Panc1 (cell line): ENCODE results near the gene SNRNP35. TPM values are rescaled to one million over a fixed set of nuclear protein-coding genes. Genes with fewer than 3 reads are reported as not detected.
A peak's percentile ranks its signal among the peaks of the same experiment; 100 is the strongest.

Source experiments
- ATAC-seq: fragments of 200-7000 bp; cut with Tn5 transposase; 2 replicates; pipeline ENCODE4 v1.9.1; 2020; ENCODE audit warnings: mild to moderate bottlenecking, moderate library complexity
- BruUV-seq: library from RNA; stranded (reverse); fragments of 400-500 nt; replicated peaks from 2 replicates; lab custom pipeline; 2021; lab: Mats Ljungman, UMichigan
- CTCF ChIA-PET: fragments of 300-600 bp; sonication (Branson Sonifier 250); formaldehyde crosslinking; loops from one replicate; lab custom pipeline; 2022; ENCODE audit warnings: antibody characterized with exemption; lab: Charles Lee
- POLR2A ChIA-PET: fragments of 300-600 bp; sonication (Branson Sonifier 250); formaldehyde crosslinking; loops from one replicate; lab custom pipeline; 2022; ENCODE audit warnings: antibody characterized with exemption; lab: Charles Lee
- DNase-seq: peaks from one replicate; pipeline ENCODE4 v3.0.0-alpha.2; 2010; ENCODE audit warnings: low read depth, low spot score
- H3K27ac ChIP-seq: 2 replicates; pipeline ENCODE4 v1.5.1; 2011; ENCODE audit warnings: mild to moderate bottlenecking, low read length, inconsistent platforms
- H3K27me3 ChIP-seq: fragments of 200-500 bp; sonication (Bioruptor generic); 2 replicates; pipeline ENCODE4 v1.6.0; 2014; ENCODE audit warnings: low read length, inconsistent platforms; ENCODE audit not compliant: control insufficient read depth, insufficient read depth
- H3K36me3 ChIP-seq: fragments of 200-500 bp; sonication (Bioruptor generic); 2 replicates; pipeline ENCODE4 v1.5.1; 2014; ENCODE audit warnings: inconsistent platforms, mild to moderate bottlenecking, low read length, moderate library complexity; ENCODE audit not compliant: control insufficient read depth, insufficient read depth
- H3K4me1 ChIP-seq: 2 replicates; pipeline ENCODE4 v1.5.1; 2011; ENCODE audit warnings: inconsistent platforms, mild to moderate bottlenecking, low read length, moderate library complexity; ENCODE audit not compliant: control insufficient read depth, insufficient read depth
- H3K4me3 ChIP-seq, 2 experiments: 2 replicates each; pipeline ENCODE4 v1.5.1; 2011 to 2012; ENCODE audit warnings: low read depth in 2 of 2, low read length in 2 of 2, mild to moderate bottlenecking in 2 of 2, inconsistent platforms in 1 of 2, moderate library complexity in 1 of 2
- H3K9me3 ChIP-seq: fragments of 200-500 bp; sonication (Bioruptor generic); 2 replicates; pipeline ENCODE4 v1.5.1; 2014; ENCODE audit warnings: low read depth, mild to moderate bottlenecking, inconsistent platforms, low read length, moderate library complexity; ENCODE audit not compliant: control insufficient read depth, insufficient read depth
- POLR2AphosphoS5 ChIP-seq: IDR thresholded peaks from 2 replicates; pipeline ENCODE4 v1.6.1; 2012; ENCODE audit warnings: mild to moderate bottlenecking, low read depth, low read length, moderate library complexity
- SIN3A ChIP-seq: IDR thresholded peaks from 2 replicates; pipeline ENCODE4 v1.6.1; 2012; ENCODE audit warnings: low read depth, mild to moderate bottlenecking, low read length, moderate library complexity, borderline replicate concordance; ENCODE audit not compliant: insufficient read depth
- TCF7L2 ChIP-seq: IDR thresholded peaks from 2 replicates; pipeline ENCODE4 v1.6.1; 2011; ENCODE audit warnings: mild to moderate bottlenecking, low read depth, low read length, inconsistent platforms
- in situ Hi-C: cut with HindIII; loops from 2 replicates; pipeline ENCODE4 v1.10.0; 2016; ENCODE audit warnings: low sequenced_read_pairs, low pct_unique_long_range_greater_than_20kb
- intact Hi-C: fragments of 100-400 bp; cut with micrococcal nuclease; formaldehyde crosslinking; loops from one replicate; pipeline ENCODE4 v1.10.0; 2022; ENCODE audit not compliant: unreplicated experiment
- total RNA-seq: library from RNA; stranded (reverse); gene quantifications from one replicate; pipeline ENCODE4 v1.2.1, GENCODE V29; 2021; ENCODE audit not compliant: unreplicated experiment
- TF ChIP-seq, protein P1 (sequence below), 2 experiments: IDR thresholded peaks; 2 replicates each; pipeline ENCODE4 v1.6.1; 2011 to 2012; ENCODE audit warnings: low read depth in 2 of 2, control low read depth in 1 of 2, low read length in 1 of 2, mild to moderate bottlenecking in 1 of 2, moderate library complexity in 1 of 2; ENCODE audit not compliant: insufficient read depth in 1 of 2
- TF ChIP-seq, protein P2 (sequence below): fragments of 450-650 bp; IDR thresholded peaks from 2 replicates; pipeline ENCODE4 v1.5.1; 2017; ENCODE audit warnings: mild to moderate bottlenecking

The SNRNP35 gene
- total RNA-seq, 1 experiment from 2014 or later = 16.5 TPM

DNA sequence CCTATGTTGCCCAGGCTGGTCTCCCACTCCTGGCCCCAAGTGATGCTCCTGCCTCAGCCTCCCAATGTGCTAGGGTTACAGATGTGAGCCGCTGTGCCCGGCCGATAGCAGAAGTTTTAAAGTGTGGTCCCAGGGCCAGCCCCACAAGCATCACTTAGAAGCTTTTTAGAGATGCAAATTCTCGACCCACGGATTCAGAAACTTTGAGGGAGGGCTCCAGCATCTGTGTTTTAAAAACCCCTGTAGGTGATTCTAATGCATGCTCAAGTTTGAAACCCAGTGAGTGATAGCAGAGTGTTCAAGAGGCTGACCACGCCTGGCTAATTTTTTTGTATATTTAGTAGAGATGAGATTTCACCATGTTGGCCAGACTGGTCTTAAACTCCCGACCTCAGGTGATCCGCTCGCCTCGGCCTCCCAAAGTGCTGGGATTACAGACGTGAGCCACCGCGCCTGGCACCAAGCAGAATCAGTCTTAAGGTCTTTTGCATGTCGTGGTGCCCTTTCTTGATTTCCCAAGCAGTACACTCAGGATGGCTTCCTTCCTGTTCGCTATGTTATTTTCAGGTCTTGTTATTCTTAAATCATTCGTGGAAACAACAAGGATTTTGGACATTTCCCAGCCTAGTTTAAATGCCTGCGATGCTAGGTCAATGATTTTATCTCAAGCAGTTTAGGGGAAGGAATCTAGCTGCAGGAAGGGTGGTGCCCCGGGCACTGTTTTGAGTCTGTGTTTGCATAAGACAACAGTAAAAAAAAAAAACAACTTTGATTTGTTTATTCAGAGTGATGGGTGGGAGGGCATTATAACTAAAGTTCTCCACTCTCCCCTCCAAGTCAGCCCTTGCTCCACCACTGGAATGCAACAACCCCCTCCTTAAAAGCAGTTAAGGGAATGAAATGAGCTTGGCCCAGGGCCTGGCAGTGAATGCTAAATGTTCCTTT lies 12.3 kb upstream of the SNRNP35 start:
- Histone ChIP-seq H3K27ac (peak overlapping the region; percentile 64), H3K9me3 (no peaks in the 10 kb centered on the region), H3K4me3 (peak overlapping the region in 1 of 2 experiments; percentile 27; a peak in 2 of 4 replicates), H3K4me1 (peaks cover 17% of the 10 kb centered on the region), H3K36me3 (no peaks in the 10 kb centered on the region), H3K27me3 (no peaks in the 10 kb centered on the region)
- ATAC-seq (peak; percentile 75), DNase-seq (no peak)
- in situ Hi-C loops = no loop called here
- intact Hi-C loops = no loop called here
- BruUV-seq = no TSS peak
- POLR2A ChIA-PET = interaction anchor here (0.7 kb wide), 1 partner anchor 45 kb away, joined by 5 read pairs; no protein-coding TSS in a partner anchor
- TF ChIP-seq TCF7L2 (peak; percentile 82), POLR2AphosphoS5 (no peak; the same call in 1 of the 2 replicates)
- TF ChIP-seq, protein P1, sequence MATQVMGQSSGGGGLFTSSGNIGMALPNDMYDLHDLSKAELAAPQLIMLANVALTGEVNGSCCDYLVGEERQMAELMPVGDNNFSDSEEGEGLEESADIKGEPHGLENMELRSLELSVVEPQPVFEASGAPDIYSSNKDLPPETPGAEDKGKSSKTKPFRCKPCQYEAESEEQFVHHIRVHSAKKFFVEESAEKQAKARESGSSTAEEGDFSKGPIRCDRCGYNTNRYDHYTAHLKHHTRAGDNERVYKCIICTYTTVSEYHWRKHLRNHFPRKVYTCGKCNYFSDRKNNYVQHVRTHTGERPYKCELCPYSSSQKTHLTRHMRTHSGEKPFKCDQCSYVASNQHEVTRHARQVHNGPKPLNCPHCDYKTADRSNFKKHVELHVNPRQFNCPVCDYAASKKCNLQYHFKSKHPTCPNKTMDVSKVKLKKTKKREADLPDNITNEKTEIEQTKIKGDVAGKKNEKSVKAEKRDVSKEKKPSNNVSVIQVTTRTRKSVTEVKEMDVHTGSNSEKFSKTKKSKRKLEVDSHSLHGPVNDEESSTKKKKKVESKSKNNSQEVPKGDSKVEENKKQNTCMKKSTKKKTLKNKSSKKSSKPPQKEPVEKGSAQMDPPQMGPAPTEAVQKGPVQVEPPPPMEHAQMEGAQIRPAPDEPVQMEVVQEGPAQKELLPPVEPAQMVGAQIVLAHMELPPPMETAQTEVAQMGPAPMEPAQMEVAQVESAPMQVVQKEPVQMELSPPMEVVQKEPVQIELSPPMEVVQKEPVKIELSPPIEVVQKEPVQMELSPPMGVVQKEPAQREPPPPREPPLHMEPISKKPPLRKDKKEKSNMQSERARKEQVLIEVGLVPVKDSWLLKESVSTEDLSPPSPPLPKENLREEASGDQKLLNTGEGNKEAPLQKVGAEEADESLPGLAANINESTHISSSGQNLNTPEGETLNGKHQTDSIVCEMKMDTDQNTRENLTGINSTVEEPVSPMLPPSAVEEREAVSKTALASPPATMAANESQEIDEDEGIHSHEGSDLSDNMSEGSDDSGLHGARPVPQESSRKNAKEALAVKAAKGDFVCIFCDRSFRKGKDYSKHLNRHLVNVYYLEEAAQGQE (IDR thresholded peaks at IDR 0.05; ENCODE audit: insufficient read depth in 1 of 2, low read depth in 2 of 2, low read length in 1 of 2) = no peak
- TF ChIP-seq, protein P2, sequence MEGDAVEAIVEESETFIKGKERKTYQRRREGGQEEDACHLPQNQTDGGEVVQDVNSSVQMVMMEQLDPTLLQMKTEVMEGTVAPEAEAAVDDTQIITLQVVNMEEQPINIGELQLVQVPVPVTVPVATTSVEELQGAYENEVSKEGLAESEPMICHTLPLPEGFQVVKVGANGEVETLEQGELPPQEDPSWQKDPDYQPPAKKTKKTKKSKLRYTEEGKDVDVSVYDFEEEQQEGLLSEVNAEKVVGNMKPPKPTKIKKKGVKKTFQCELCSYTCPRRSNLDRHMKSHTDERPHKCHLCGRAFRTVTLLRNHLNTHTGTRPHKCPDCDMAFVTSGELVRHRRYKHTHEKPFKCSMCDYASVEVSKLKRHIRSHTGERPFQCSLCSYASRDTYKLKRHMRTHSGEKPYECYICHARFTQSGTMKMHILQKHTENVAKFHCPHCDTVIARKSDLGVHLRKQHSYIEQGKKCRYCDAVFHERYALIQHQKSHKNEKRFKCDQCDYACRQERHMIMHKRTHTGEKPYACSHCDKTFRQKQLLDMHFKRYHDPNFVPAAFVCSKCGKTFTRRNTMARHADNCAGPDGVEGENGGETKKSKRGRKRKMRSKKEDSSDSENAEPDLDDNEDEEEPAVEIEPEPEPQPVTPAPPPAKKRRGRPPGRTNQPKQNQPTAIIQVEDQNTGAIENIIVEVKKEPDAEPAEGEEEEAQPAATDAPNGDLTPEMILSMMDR = no peak
- CTCF ChIA-PET = interaction anchor here (0.6 kb wide), 2 partner anchors 13 to 1222 kb away, joined by 3 read pairs; no protein-coding TSS in a partner anchor

DNA sequence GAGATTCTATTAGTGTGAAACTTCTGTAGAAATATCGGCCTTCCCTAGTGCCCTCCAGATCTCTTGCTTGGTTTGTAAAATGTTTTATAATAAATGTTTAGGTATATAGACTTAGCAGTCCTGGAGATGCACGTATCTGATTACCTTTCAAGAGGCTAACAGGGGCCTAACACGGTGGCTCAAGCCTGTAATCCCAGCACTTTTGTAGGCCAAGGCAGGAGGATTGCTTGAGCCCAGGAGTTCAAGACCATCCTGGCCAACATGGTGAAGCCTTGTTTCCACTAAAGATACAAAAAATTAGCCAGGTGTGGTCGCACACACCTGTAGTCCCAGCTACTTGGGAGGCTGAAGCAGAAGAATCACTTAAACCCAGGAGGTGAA lies 11.6 kb upstream of the SNRNP35 start:
- 0 out of 2 replicates have a peak, but pooled peaks have one; percentile 40 for ATAC-seq
- Histone ChIP-seq H3K4me3 (no peak overlapping the region), H3K36me3 (no peaks in the 10 kb centered on the region), H3K9me3 (no peaks in the 10 kb centered on the region), H3K27me3 (no peaks in the 10 kb centered on the region), H3K27ac (peak overlapping the region; percentile 64), H3K4me1 (peaks cover 17% of the 10 kb centered on the region)
- ChIA-PET POLR2A (interaction anchor here (0.7 kb wide), 2 partner anchors 24 to 46 kb away, joined by 4 to 5 read pairs; no protein-coding TSS in a partner anchor), CTCF (interaction anchor here (0.6 kb wide), 1 partner anchor 13 kb away, joined by 3 read pairs; no protein-coding TSS in a partner anchor)
- in situ Hi-C loops = no loop called here
- intact Hi-C loops = no loop called here
- DNase-seq = no peak
- BruUV-seq = no TSS peak
- TF ChIP-seq, protein P1 (IDR thresholded peaks at IDR 0.05; ENCODE audit: insufficient read depth in 1 of 2, low read depth in 2 of 2, low read length in 1 of 2) = no peak
- TF ChIP-seq, protein P2 = no peak
- TF ChIP-seq TCF7L2 (no peak), SIN3A (no peak), POLR2AphosphoS5 (no peak)
